Caco-2 (cell line): ENCODE data around the gene STRN3. TPM values are rescaled to one million over a fixed set of nuclear protein-coding genes. Genes with fewer than 3 reads are reported as not detected.
"Not testable (repeated sequence)": the region's sequence is repeated elsewhere in the genome, so short reads cannot be mapped to it uniquely, and the experiment has no call there.

Experiments used
- BruUV-seq: library from RNA; stranded (reverse); fragments of 400-500 nt; replicated peaks from 2 replicates; lab custom pipeline; 2021; lab: Mats Ljungman, UMichigan
- CTCF ChIA-PET: fragments of 300-600 bp; sonication (Branson Sonifier 250); formaldehyde crosslinking; loops from one replicate; lab custom pipeline; 2022; ENCODE audit warnings: antibody characterized with exemption; lab: Charles Lee
- POLR2A ChIA-PET: fragments of 300-600 bp; sonication (Branson Sonifier 250); formaldehyde crosslinking; loops from one replicate; lab custom pipeline; 2022; ENCODE audit warnings: antibody characterized with exemption; lab: Charles Lee
- DNase-seq, 2 experiments: peaks; one replicate each; pipeline versions ENCODE4 v3.0.0 to v3.0.0-alpha.2; 2020 to 2022
- H3K27me3 ChIP-seq: replicated peaks from 2 replicates; pipeline ENCODE4 v1.6.0; 2011; ENCODE audit warnings: low read length; ENCODE audit not compliant: control insufficient read depth, insufficient read depth
- H3K36me3 ChIP-seq: 2 replicates; pipeline ENCODE4 v1.5.1; 2011; ENCODE audit warnings: low read length; ENCODE audit not compliant: control insufficient read depth, insufficient read depth
- H3K4me1 ChIP-seq: fragments of 250-450 bp; sonication (Bioruptor Pico); 2 replicates; pipeline ENCODE4 v1.5.1; 2020; ENCODE audit warnings: mild to moderate bottlenecking
- H3K4me3 ChIP-seq: 2 replicates; pipeline ENCODE4 v1.5.1; 2011; ENCODE audit warnings: low read depth, mild to moderate bottlenecking, control low read depth, low read length
- H3K9me3 ChIP-seq: fragments of 250-450 bp; sonication (Bioruptor Pico); 2 replicates; pipeline ENCODE4 v1.5.1; 2020; ENCODE audit warnings: mild to moderate bottlenecking, moderate library complexity
- H3K27ac Mint-ChIP-seq: one replicate; pipeline ENCODE4 v1.8.0; 2022; ENCODE audit warnings: mixed read lengths; ENCODE audit not compliant: unreplicated experiment
- H3K27me3 Mint-ChIP-seq: one replicate; pipeline ENCODE4 v1.8.0; 2022; ENCODE audit warnings: mixed read lengths; ENCODE audit not compliant: insufficient read depth, unreplicated experiment
- H3K36me3 Mint-ChIP-seq: one replicate; pipeline ENCODE4 v1.8.0; 2022; ENCODE audit warnings: mild to moderate bottlenecking, mixed read lengths; ENCODE audit not compliant: insufficient read depth, unreplicated experiment
- H3K4me1 Mint-ChIP-seq: one replicate; pipeline ENCODE4 v1.8.0; 2022; ENCODE audit warnings: low read depth, mixed read lengths; ENCODE audit not compliant: unreplicated experiment
- H3K4me3 Mint-ChIP-seq: one replicate; pipeline ENCODE4 v1.8.0; 2022; ENCODE audit warnings: mild to moderate bottlenecking, moderate library complexity, mixed read lengths; ENCODE audit not compliant: unreplicated experiment
- H3K9me3 Mint-ChIP-seq: one replicate; pipeline ENCODE4 v1.8.0; 2022; ENCODE audit warnings: mixed read lengths; ENCODE audit not compliant: unreplicated experiment
- intact Hi-C: fragments of 100-400 bp; cut with micrococcal nuclease; formaldehyde crosslinking; loops from one replicate; pipeline ENCODE4 v1.10.0; 2022; ENCODE audit not compliant: unreplicated experiment
- total RNA-seq: library from RNA; stranded (reverse); gene quantifications from 2 replicates; pipeline ENCODE4 v1.2.3, GENCODE V29; 2022
- TF ChIP-seq, protein P1 (sequence below), 2 experiments: fragments of 200-600 bp in 1 of 2; IDR thresholded peaks; 1 replicate in 1 of 2; 2 replicates in 1 of 2; pipeline versions ENCODE4 v1.5.1 to v1.8.0; 2011 to 2022; ENCODE audit warnings: antibody characterized with exemption in 1 of 2, control low read depth in 1 of 2, inconsistent platforms in 1 of 2, low read depth in 1 of 2, low read length in 1 of 2, mild to moderate bottlenecking in 1 of 2, moderate library complexity in 1 of 2; ENCODE audit not compliant: insufficient read depth in 1 of 2, severe bottlenecking in 1 of 2, unreplicated experiment in 1 of 2

Gene STRN3
- total RNA-seq, 1 experiment from 2014 or later: 38.0 TPM

DNA sequence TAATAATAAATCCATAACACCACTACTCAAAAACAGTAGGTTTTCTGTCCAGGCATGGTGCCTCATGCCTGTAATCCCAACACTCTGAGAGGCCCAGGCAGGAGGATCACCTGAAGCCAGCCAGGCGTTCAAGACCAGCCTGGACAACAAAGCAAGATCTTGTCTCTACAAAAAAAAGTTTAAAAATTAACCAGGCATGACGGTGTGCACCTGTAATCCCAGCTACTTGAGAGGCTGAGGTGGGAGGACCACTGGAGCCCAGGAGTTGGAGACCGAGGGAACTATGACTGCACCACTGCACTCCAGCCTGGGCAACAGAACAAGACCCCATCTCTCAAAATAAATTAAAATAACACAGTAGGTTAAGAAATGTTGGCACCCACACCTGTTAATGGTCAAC lies 45.2 kb downstream of the STRN3 start:
- Mint-ChIP-seq H3K27me3 (no peaks in the 10 kb centered on the region), H3K9me3 (no peaks in the 10 kb centered on the region), H3K27ac (no peak overlapping the region), H3K4me3 (no peak overlapping the region), H3K36me3 (peaks cover 4% of the 10 kb centered on the region), H3K4me1 (no peaks in the 10 kb centered on the region)
- Histone ChIP-seq H3K36me3 (no peaks in the 10 kb centered on the region), H3K27me3 (no peaks in the 10 kb centered on the region), H3K4me3 (no peak overlapping the region), H3K9me3 (no peaks in the 10 kb centered on the region), H3K4me1 (peaks cover 9% of the 10 kb centered on the region; the same call in 1 of the 2 replicates)
- intact Hi-C loops: loop anchor here (1.0 to 2.0 kb wide), 2 partner anchors 46 to 101 kb away; partner anchors contain the start of gene STRN3
- TF ChIP-seq, protein P1, sequence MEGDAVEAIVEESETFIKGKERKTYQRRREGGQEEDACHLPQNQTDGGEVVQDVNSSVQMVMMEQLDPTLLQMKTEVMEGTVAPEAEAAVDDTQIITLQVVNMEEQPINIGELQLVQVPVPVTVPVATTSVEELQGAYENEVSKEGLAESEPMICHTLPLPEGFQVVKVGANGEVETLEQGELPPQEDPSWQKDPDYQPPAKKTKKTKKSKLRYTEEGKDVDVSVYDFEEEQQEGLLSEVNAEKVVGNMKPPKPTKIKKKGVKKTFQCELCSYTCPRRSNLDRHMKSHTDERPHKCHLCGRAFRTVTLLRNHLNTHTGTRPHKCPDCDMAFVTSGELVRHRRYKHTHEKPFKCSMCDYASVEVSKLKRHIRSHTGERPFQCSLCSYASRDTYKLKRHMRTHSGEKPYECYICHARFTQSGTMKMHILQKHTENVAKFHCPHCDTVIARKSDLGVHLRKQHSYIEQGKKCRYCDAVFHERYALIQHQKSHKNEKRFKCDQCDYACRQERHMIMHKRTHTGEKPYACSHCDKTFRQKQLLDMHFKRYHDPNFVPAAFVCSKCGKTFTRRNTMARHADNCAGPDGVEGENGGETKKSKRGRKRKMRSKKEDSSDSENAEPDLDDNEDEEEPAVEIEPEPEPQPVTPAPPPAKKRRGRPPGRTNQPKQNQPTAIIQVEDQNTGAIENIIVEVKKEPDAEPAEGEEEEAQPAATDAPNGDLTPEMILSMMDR (IDR thresholded peaks at IDR 0.05; ENCODE audit: insufficient read depth in 1 of 2, low read depth in 1 of 2, low read length in 1 of 2, severe bottlenecking in 1 of 2, unreplicated experiment in 1 of 2): no peak
- POLR2A ChIA-PET: interaction anchor here (2.2 kb wide), 1 partner anchor 45 kb away, joined by 6 read pairs; the partner anchor contains the start of gene STRN3
- no TSS peak for BruUV-seq
- CTCF ChIA-PET: no interaction called here
- peak in 1 of 2 experiments; percentile 8 for DNase-seq

DNA sequence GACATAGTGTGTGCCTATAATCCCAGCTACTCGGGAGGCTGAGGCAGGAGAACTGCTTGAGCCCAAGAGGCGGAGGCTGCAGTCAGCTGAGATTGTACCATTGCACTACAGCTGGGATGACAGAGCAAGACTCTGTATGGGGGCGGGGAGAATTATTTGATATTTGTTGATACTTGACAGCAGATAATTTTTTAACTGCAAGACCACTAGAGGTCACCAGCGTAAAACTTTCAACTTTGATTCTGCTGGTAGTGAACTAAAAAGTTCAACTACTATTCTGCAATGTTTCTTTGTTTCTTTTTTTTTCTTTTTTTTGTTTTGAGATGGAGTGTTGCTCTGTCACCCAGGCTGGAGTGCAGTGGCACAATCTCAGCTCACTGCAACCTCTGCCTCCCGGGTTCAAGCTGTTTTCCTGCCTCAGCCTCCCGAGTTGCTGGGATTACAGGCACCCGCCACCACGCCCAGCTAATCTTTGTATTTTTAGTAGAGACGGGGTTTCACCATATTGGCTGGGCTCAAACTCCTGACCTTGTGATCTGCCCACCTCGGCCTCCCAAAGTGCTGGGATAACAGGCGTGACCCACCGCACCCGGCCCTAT lies 46.0 kb downstream of the STRN3 start:
- H3K9me3 ChIP-seq, H3K4me1 Mint-ChIP-seq, H3K27me3 ChIP-seq, H3K27ac Mint-ChIP-seq, H3K27me3 Mint-ChIP-seq, H3K4me3 Mint-ChIP-seq, H3K4me1 ChIP-seq, H3K4me3 ChIP-seq, H3K36me3 ChIP-seq, H3K9me3 Mint-ChIP-seq, H3K36me3 Mint-ChIP-seq, BruUV-seq: not testable (repeated sequence)
- DNase-seq: peak in 1 of 2 experiments; percentile 64
- ChIA-PET CTCF (interaction anchor here (0.6 kb wide), 1 partner anchor 137 kb away, joined by 3 read pairs; no protein-coding TSS in a partner anchor), POLR2A (interaction anchor here (2.2 kb wide), 1 partner anchor 46 kb away, joined by 6 read pairs; the partner anchor contains the start of gene STRN3)
- TF ChIP-seq, protein P1 (IDR thresholded peaks at IDR 0.05; ENCODE audit: insufficient read depth in 1 of 2, low read depth in 1 of 2, low read length in 1 of 2, severe bottlenecking in 1 of 2, unreplicated experiment in 1 of 2): peak; percentile 40 to 55
- intact Hi-C loops: loop anchor here (1.0 to 2.0 kb wide), 2 partner anchors 47 to 102 kb away; partner anchors contain the start of gene STRN3

DNA sequence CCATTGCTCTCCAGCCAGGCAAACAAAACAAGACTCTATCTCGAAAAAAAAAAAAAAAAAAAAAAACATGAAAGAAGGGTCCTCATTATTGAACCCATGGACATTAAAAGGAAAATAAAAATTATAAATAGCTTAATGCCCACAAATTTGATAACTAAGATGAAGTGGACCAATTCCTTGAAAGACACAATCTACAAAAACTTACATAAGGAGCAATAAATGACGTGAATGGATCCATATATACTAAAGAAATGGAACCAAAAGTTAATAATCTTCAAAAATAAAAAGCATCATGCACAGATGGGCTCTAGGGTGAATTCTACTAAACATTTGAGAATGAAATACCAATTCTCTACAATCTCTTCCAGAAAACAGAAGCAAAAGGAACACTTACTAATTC lies 48.4 kb downstream of the STRN3 start:
- Mint-ChIP-seq H3K4me1 (peaks cover 6% of the 10 kb centered on the region), H3K27ac (no peak overlapping the region), H3K4me3 (no peak overlapping the region), H3K9me3 (no peaks in the 10 kb centered on the region), H3K36me3 (peaks cover 4% of the 10 kb centered on the region), H3K27me3 (no peaks in the 10 kb centered on the region)
- no peaks in the 10 kb centered on the region for H3K27me3 ChIP-seq
- TF ChIP-seq, protein P1 (IDR thresholded peaks at IDR 0.05; ENCODE audit: insufficient read depth in 1 of 2, low read depth in 1 of 2, low read length in 1 of 2, severe bottlenecking in 1 of 2, unreplicated experiment in 1 of 2): no peak
- no peak for DNase-seq
- peaks cover 9% of the 10 kb centered on the region; the same call in 1 of the 2 replicates for H3K4me1 ChIP-seq
- H3K9me3 ChIP-seq: peaks cover 6% of the 10 kb centered on the region; the same call in 1 of the 2 replicates
- no peaks in the 10 kb centered on the region for H3K36me3 ChIP-seq
- intact Hi-C loops: no loop called here
- no TSS peak for BruUV-seq
- no peak overlapping the region for H3K4me3 ChIP-seq
- POLR2A ChIA-PET: no interaction called here
- CTCF ChIA-PET: no interaction called here
